Measurements from ENCODE around the gene MAD1L1. TPM values are rescaled to one million over a fixed set of nuclear protein-coding genes. Genes with fewer than 3 reads are reported as not detected.
"Not testable (repeated sequence)": the region's sequence is repeated elsewhere in the genome, so short reads cannot be mapped to it uniquely, and the experiment has no call there.

Gene MAD1L1
- total and polyA plus RNA-seq, 4 donors = 12.8 to 20.7 (median 16.5) TPM

- H3K27me3 ChIP-seq (ENCODE audit: control insufficient read depth in 4 of 4, insufficient read depth in 4 of 4, low read length in 3 of 4) = no peaks in the 10 kb centered on the region
- no peaks in the 10 kb centered on the region for H3K9me3 ChIP-seq (ENCODE audit: control insufficient read depth in 4 of 4, low read length in 3 of 4)
- no peak overlapping the region for H3K9ac ChIP-seq (ENCODE audit: low read depth in 1 of 2, low read length in 2 of 2)
- no peak overlapping the region for H3K4me3 ChIP-seq (ENCODE audit: low read depth in 1 of 3, low read length in 3 of 3)
- H3K36me3 ChIP-seq (ENCODE audit: control insufficient read depth in 4 of 4, insufficient read depth in 3 of 4, low read depth in 1 of 4, low read length in 3 of 4) = no peaks in the 10 kb centered on the region
- TF ChIP-seq ATF3 (IDR thresholded peaks at IDR 0.05) (no peak), SP1 (IDR thresholded peaks at IDR 0.05) (no peak), REST (IDR thresholded peaks at IDR 0.05) (no peak), RXRA (IDR thresholded peaks at IDR 0.05) (no peak), TAF1 (conservative IDR thresholded peaks at IDR 0.05) (no peak), JUND (IDR thresholded peaks at IDR 0.05) (no peak), CTCF (IDR thresholded peaks at IDR 0.05; ENCODE audit: low read depth, low read length, missing input control) (no peak), HNF4G (IDR thresholded peaks at IDR 0.05) (no peak), GABPA (IDR thresholded peaks at IDR 0.05 in 1 of 2, conservative IDR thresholded peaks at IDR 0.05 in 1 of 2) (no peak), EGR1 (IDR thresholded peaks at IDR 0.05; ENCODE audit: low read depth in 2 of 2) (no peak), YY1 (IDR thresholded peaks at IDR 0.05) (no peak), FOXA2 (IDR thresholded peaks at IDR 0.05) (no peak), FOXA1 (IDR thresholded peaks at IDR 0.05) (no peak), RAD21 (IDR thresholded peaks at IDR 0.05) (no peak)
- TF ChIP-seq, protein P1, sequence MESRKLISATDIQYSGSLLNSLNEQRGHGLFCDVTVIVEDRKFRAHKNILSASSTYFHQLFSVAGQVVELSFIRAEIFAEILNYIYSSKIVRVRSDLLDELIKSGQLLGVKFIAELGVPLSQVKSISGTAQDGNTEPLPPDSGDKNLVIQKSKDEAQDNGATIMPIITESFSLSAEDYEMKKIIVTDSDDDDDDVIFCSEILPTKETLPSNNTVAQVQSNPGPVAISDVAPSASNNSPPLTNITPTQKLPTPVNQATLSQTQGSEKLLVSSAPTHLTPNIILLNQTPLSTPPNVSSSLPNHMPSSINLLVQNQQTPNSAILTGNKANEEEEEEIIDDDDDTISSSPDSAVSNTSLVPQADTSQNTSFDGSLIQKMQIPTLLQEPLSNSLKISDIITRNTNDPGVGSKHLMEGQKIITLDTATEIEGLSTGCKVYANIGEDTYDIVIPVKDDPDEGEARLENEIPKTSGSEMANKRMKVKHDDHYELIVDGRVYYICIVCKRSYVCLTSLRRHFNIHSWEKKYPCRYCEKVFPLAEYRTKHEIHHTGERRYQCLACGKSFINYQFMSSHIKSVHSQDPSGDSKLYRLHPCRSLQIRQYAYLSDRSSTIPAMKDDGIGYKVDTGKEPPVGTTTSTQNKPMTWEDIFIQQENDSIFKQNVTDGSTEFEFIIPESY (IDR thresholded peaks at IDR 0.05) = no peak
- TF ChIP-seq, protein P2, sequence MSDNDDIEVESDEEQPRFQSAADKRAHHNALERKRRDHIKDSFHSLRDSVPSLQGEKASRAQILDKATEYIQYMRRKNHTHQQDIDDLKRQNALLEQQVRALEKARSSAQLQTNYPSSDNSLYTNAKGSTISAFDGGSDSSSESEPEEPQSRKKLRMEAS (IDR thresholded peaks at IDR 0.05) = no peak
- WGBS = 95% methylated on average over 20 of the region's 20 CpGs
- peaks cover 0 to 7% (median 4%) of the 10 kb centered on the region in 4 donors for H3K4me1 ChIP-seq (ENCODE audit: control insufficient read depth in 4 of 4, insufficient read depth in 4 of 4, low read length in 3 of 4)
- no peak for DNase-seq (ENCODE audit: low spot score)
- H3K27ac ChIP-seq (ENCODE audit: low read depth in 1 of 2, low read length in 2 of 2) = no peak overlapping the region
Observed at GRCh38 chr7:2036786-2037185, 196.0 kb downstream of the MAD1L1 start.

DNA sequence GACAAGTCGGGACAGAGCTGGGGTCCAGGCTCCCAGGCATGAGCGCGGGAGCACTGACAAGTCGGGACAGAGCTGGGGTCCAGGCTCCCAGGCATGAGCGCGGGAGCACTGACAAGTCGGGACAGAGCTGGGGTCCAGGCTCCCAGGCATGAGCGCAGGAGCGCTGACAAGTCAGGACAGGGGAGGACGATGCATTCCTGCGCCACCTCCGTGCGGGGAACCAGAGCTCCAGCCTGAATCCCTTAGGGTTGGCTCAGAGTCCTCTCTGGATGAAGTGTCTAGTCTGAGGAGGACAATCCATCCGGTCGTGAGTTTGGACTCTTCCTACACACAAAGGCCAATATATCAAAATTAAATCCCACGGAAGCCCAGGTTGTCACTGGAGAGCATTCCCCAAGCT, 196.5 kb downstream of the MAD1L1 start:
- WGBS = 97% methylated on average over 12 of the region's 16 CpGs
- not testable (repeated sequence) for H3K4me1 ChIP-seq (ENCODE audit: control insufficient read depth in 4 of 4, insufficient read depth in 4 of 4, low read length in 3 of 4); DNase-seq (ENCODE audit: low spot score)

More for the DNA sequence above, 196.5 kb downstream of the MAD1L1 start:
- H3K27ac ChIP-seq (ENCODE audit: low read depth in 1 of 2, low read length in 2 of 2); H3K9ac ChIP-seq (ENCODE audit: low read depth in 1 of 2, low read length in 2 of 2); H3K36me3 ChIP-seq (ENCODE audit: control insufficient read depth in 4 of 4, insufficient read depth in 3 of 4, low read depth in 1 of 4, low read length in 3 of 4); H3K9me3 ChIP-seq (ENCODE audit: control insufficient read depth in 4 of 4, low read length in 3 of 4); H3K27me3 ChIP-seq (ENCODE audit: control insufficient read depth in 4 of 4, insufficient read depth in 4 of 4, low read length in 3 of 4); H3K4me3 ChIP-seq (ENCODE audit: low read depth in 1 of 3, low read length in 3 of 3): not testable (repeated sequence)
